GM12875 (cell line): ENCODE results near the gene TFF1.

Experiments used
- H3K4me3 ChIP-seq: one replicate; pipeline ENCODE4 v1.5.1; 2011; ENCODE audit warnings: low read depth, low read length, control low read depth
- CTCF ChIP-seq: IDR thresholded peaks from 2 replicates; pipeline ENCODE4 v1.5.1; 2011; ENCODE audit warnings: low read depth, mild to moderate bottlenecking, control low read depth, inconsistent platforms, low read length, moderate library complexity, borderline replicate concordance; ENCODE audit not compliant: insufficient read depth

The TFF1 gene

GRCh38 chr21:42330380-42331371 is 35.7 kb downstream of the TFF1 start:
- no peak overlapping the region for H3K4me3 ChIP-seq
- TF ChIP-seq CTCF, result no peak

- no peak for TF ChIP-seq CTCF
- no peak overlapping the region for H3K4me3 ChIP-seq
Observed at GRCh38 chr21:42324896-42325295, 41.4 kb downstream of the TFF1 start.

- no peak overlapping the region for H3K4me3 ChIP-seq
- TF ChIP-seq CTCF, result no peak
Observed at GRCh38 chr21:42321845-42322244, 44.5 kb downstream of the TFF1 start.

GRCh38 chr21:42321231-42321630 is 45.1 kb downstream of the TFF1 start:
- H3K4me3 ChIP-seq, result no peak overlapping the region
- TF ChIP-seq CTCF, result no peak

GRCh38 chr21:42320791-42321190 is 45.5 kb downstream of the TFF1 start:
- no peak overlapping the region for H3K4me3 ChIP-seq
- TF ChIP-seq CTCF, result no peak

- H3K4me3 ChIP-seq, result no peak overlapping the region
- TF ChIP-seq CTCF, result no peak
Observed at GRCh38 chr21:42319851-42320572, 46.3 kb downstream of the TFF1 start.

- TF ChIP-seq CTCF, result no peak
- no peak overlapping the region for H3K4me3 ChIP-seq
Observed at GRCh38 chr21:42319376-42319775, 47.0 kb downstream of the TFF1 start.
